HG03108 (cell line): ENCODE data around the gene LAGE3.
A peak's percentile ranks its signal among the peaks of the same experiment; 100 is the strongest.

ENCODE experiments used
- ATAC-seq: cut with Tn5 transposase; IDR thresholded peaks from one replicate; pipeline ENCODE4 v1.9.1; 2021; ENCODE audit warnings: moderate library complexity; ENCODE audit not compliant: unreplicated experiment

Gene LAGE3, protein sequence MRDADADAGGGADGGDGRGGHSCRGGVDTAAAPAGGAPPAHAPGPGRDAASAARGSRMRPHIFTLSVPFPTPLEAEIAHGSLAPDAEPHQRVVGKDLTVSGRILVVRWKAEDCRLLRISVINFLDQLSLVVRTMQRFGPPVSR

DNA sequence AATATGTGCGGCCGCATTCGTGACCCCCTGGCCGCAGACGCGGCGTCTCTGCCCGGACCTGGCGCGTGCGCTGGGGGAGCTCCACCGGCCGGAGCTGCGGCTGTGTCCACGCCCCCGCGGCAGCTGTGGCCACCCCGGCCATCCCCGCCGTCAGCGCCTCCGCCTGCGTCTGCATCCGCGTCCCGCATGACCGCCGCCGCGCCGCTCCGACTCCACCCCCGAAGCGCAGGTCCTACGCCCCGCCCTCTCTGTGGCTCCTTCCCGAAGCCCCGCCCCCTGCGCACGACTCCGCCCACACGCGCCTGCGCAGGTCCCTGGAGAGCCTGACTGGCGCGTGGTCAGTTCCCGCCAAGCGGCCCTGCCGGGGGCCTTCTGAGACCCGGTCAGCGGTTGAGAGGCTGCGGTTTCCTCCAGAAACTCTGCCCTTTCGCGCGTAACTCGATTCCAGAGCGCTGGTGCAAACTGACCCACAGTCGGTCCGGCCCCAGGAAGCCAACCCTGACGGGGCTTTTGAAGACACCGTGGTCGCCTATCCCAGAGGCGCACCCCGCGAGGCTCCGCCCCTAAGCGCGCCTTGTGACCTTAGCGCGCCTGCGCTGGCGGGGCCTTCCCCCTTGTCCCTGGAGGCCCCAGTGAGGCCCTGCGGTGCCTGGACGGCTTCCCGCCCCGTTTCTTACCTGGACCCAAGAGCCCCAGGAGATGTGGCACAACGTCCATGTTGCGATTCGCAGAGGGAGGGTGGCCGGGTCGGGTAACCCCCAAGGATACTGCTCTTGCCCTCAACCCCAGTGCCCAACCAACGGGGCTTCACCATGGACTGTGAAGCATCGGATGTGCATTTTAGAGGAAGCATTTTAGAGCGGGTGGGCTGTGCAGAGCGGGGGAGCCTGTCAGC lies at the start of gene LAGE3:
Gene LAGE3 (minus strand): TSS at position 554 of the 895 bp plus-strand sequence. CDS start 366 bp downstream, at position 188.
- ATAC-seq = peak; percentile 86

DNA sequence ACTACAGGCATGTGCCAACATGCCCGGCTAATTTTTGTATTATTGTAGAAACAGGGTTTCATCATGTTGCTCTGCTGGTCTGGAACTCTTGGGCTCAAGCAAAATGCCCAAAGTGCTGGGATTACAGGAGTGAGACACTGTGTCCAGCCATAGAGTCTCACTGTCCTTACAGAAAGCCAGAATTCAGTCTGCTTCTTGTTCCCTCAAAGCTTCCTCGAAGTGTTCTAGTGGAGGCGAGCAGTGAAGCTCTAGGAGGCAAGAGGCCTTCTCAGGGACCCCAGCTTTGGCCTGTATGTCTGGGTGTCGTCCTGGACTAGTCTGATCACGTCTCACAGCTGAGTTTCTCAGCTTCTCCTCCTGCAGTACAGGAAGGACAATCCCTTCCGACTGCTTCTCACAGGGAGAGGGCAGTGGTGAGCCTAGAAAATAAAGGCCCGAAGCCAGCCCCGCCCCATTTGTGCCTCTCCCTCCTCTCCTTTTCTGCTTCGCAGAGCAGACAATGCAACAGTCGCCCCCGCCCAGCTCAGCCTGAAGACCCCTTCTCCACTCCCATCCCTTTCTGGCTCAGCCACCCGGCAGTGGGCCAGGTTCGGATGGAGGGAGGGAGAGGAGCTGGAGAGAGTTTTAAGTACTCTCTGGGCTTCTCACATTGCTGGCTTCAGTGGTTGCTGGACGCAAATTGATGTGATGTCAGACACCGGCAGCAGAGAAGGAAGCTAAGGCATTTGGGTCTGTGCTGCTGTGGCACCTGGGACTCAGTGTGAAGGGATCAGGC lies 48.0 kb upstream of the LAGE3 start:
- peak; percentile 85 for ATAC-seq

DNA sequence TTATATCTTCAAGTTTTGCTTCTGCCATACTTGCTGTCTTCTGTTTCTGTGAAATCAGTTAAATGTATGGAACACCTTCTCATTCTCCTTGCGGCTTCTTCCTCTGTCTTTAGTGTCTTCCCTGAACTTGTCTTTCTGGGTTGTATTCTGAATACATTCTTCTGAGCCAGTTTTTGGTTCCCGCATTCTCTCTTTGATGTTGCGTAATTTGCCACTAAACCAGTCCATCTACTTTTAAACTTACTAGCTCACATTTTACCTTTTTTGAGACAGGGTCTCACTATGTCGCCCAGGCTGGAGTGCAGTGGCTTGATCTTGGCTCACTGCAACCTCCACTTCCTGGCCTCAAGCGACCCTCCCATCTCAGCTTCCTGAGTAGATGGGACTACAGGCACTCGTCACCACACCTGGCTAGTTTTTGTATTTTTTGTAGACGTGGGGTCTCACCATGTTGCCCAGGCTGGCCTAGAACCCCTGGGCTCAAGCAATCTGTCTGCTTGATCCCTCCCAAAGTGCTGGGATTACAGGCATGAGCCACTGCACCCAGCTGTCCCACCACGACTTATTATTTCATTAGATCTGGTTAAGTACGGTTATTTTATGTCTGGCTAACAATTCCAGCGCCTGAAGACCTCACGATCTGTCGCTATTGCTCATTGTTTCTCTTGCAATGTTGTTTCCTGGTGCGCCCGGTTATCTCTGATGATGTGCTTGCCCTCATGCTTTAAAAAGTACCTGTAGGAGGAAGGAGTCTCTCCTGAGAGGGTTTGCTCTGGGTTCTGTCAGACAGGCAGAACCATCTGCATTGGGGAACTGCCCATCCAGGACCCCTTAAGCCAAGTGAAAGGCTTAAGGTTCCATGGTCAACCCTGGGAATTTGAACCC lies 46.8 kb upstream of the LAGE3 start:
- no peak for ATAC-seq

DNA sequence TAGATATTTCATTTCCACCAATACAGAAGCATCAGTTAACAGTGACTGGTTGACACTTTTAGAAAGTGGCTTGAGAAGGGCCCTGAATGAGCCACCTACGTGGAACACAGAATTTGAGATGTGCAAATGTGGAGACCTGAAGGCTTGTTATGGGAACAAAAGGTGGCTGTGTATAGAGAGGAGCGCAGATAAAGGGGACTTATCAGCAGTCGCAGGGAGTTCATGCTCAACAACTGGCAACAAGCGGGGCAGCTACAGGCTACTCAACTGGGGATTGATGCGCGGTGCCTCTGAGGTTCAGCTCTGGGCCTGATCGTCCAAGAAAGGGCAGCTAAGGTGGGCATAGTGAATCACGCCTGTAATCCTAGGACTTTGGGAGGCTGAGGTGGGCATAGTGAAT lies 40.3 kb upstream of the LAGE3 start:
- ATAC-seq = no peak

DNA sequence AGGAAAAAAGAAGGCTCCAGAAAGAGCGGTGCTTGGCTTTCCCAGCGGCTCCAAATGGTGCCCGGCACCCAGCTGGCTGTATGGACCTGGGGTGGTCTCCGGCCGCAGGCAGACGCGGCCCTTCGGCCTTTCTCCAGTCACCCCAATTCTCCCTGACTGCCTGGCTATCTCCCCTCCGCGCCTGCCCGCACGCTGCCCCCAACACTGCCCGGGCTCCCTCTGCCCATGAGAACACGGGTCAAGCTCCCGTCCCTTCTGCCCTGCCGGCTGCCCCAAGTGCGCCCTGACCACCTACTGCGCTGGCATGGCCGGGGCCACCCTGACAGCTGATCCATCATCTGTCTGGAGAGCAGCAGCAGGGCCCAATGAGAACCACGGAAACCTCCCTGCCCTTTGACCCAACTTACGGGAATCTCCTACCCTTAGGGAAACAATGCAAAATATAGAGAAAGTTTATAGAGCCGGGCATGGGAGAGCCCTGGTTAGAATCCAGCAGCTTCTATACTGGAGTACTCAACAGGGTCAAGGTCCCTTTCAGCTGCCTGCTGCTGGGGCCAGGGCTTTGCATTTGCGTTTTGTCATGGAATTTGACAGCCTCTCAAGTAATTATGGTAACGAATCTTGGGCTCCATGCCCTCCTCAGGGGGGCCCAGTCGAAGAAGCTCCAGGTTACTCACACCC lies 38.2 kb upstream of the LAGE3 start:
- no peak for ATAC-seq

DNA sequence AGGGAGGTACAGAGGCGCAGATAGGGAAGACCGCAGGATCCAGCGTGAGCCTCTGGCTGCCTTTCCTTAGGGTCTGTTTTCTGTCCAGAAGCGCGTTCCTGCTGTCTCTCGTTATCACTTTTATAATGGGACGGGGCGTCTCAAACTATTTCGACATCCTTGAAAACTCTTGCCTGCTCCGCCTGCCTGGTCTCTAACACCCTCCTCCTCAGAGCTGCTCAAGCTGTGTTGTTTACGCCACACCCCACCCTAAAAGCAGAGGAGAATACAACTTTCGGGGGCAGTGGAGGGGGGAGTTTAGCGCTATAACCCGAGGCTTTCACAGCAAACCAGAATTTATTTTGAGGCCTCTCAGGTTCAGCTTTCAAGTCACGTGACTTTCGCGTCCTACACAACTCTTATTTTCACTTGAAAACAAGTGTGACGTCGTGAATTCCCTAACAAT lies 37.6 kb upstream of the LAGE3 start:
- no peak for ATAC-seq

DNA sequence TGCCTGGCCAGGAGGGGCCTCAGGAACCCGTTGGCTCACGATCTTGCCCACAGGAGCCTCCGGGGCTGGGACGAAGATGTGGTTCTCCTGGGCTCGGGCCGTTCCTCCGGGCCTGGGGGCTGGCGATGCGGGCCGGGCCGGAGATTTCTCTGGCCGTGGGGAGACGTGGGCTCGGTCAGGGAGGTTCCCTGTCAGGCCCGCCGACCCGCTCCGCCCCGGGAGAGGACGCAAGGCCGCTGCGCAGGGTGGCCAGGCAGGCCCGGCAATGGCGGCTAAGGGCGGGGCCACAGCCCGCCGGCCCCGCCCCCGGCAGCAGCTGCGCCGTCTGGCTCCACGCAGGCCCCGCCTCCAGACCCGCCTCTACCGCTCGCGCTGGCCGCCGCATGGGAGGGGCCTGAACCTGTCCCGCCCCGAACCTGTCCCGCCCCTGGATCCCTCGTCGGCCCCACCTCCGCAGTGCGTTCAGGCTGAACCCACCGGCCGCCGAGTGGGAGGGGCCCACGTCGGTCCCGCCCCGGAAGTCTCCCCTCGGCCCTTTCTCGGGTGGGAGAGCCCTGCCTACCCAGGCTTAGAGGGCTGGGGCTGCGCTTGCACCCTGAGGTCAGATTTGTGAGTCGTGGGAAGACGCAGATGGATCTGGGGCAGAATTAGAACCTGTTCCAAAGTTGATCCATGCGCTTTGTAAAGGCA lies 37.0 kb upstream of the LAGE3 start, which contains the start of gene FAM3A:
Gene FAM3A (minus strand): TSS at position 267 of the 690 bp plus-strand sequence. CDS start 460 bp downstream, outside the sequence.
- peak; percentile 92 for ATAC-seq

DNA sequence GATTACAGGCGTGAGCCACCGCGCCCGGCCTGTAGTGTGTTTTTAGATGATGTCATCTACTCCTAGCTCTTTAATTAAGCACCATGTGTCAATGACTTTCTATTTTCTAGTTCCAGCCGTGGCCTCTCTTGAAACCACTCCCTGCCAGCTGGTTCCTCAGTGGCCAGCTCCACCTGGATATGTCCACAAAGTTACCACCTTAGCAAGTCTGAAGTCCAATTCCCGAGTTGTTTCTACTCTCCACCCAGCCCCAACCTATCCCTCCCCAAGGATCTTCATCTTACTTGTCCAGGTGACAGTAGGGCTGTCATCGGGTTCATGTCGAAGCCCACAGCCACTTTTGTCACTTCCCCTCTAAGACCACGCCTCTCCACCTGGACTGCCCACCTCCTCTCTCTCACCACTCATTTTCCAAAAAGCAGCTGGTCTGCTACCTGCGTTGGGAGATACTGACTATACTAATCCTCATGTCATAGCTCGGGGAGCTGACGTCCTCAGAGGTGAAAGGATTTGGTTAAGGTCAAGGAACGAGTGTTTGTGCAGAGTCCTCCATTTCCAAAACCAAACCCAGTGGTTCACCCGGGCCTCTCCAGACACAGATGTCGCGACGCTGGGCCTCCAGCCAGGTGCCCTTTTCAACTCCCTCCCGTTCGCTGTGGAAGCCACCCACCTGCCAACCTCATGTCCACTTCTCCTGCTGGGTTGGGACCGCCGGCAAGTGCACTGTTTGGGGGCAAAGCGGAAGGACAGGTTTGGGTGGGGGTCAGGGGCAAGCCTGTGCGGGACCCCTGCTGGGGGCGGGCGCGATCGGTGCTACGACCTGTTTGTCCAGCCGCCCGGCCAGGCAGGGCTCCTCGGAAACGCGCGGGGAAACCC lies 36.2 kb upstream of the LAGE3 start:
- ATAC-seq = no peak

DNA sequence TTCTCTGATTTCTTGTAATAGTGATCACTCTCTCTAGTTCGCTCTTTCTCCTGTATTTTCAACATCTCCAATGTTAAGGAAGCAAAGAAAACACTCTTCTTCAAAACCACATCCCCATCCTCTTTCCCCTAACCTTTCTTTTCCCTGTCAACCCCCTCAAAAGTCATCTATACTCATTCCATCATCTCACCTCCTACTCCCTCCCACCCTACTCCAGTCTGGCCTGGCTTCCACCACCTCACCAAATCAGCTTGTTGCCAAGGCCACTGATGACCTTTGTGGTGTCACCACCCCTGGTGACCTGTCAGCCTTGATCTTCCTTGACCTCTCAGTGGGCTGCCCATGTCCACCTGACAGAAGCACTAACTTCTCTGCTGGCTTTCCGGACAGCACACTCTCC lies 34.6 kb upstream of the LAGE3 start:
- no peak for ATAC-seq

DNA sequence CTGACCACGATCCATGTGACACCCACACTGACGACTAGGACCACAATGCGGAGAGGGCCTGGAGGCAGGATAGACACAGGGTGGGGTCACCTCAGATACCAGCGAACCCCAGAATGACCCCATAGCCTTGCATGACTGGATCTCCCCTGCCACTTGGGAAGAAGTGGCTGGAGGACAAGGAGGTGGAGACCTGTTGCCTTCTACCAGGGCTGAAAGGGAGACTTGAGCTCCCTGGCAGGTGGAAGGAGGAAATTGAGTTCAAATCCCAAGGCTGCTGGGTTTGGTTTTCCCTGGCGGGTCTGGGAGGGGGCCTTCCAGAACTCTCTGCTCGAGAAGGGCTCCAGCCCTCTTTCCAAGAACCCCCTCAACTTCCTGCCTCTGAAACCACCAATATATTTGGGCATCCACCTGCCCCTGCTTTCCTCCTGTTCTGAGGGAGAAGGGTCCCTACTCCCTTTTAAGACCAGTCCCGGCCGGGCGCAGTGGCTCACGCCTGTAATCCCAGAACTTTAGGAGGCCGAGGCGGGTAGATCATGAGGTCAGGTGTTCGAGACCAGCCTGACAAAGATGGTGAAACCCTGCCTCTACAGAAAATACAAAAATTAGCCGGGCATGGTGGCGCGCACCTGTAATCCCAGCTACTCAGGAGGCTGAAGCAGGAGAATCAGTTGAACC lies 33.9 kb upstream of the LAGE3 start:
- ATAC-seq = no peak

DNA sequence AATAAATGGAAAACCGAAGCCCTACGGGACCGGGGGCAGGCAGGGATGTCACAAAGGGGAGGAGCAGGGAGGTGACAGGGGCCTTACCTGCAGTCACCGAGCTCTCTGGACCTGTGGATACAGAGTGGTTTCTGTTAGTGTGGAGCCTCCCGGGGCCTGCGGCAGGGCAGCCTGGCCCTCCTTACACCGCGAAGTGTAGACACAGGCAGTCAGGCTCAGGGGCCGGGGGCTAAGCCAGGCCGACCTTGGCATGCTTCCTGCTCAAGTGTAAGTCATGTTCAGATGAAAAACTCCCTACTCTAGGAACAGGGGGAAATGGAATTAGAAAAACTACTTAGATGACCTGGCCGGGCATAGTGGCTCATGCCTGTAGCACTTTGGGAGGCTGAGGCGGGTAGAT lies 32.7 kb upstream of the LAGE3 start:
- no peak for ATAC-seq

DNA sequence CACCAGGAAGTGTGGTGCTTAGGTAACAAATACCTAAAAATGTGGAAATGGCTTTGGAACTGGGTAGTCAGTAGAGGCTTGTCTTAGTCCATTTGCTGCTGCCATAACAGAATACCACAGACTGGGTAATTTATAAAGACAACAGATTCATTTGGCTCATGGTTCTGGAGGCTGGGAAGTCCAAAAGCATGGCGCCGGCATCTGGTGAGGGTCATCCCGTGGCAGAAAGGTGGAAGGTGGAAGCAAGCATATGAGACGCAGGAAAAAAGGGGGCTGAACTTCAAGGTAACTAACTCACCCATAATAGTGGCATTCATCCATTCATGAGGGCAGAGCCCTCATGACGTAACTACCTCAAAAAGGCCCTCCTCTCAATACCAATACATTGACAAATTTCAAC lies 30.4 kb upstream of the LAGE3 start:
- ATAC-seq = no peak

DNA sequence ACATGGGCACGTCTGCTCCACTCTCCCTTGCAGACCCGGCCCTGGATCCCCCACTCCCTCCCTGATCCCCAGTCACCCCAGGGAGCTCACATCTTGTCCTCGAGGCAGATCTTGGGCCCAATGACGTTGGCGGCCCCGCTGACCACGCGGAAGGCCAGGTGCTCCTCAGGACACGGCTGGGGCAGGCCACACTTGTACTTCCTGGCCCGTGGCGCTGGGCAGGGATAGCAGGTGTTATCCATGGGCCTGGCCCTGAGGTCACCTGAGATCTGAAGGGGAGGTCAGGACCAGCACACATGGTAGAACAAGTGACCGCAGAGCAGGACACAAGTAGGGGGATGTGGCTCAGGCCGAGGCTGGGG lies 29.3 kb upstream of the LAGE3 start:
- ATAC-seq = no peak

DNA sequence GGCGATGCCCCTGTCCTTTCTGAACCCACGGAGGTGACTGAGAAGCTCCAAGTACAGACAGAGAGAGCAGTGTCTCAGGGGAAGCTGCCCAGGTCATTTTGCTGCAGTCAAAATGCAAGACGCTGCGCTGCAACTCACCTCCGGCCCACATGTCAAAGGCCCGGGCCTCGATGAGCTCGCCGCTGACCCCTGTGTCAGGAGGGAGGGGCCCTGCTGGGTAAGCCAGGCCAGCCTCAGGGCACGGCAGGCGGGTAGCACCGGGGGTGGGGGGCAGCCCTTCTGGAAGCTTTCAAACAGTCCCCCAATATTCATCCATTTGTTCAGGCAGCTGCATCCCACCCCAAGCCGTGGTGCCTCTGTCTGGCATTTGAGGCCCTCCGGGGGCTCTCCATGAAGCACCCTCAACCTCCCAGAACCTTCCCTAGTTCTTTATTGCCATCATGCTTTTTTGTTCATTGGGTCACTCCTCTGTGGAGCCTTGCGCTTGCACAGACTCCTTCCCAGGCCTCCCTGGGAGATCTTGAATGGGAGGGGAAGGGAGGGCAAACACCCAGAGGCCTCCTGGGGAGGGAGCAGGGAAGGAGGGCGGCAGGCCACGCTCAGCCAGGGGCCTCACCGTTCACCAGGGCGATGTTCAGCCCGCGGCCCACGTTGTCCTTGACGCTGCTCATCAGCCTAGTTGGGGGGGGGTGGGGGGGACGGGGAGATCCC lies 28.7 kb upstream of the LAGE3 start:
- ATAC-seq = no peak

DNA sequence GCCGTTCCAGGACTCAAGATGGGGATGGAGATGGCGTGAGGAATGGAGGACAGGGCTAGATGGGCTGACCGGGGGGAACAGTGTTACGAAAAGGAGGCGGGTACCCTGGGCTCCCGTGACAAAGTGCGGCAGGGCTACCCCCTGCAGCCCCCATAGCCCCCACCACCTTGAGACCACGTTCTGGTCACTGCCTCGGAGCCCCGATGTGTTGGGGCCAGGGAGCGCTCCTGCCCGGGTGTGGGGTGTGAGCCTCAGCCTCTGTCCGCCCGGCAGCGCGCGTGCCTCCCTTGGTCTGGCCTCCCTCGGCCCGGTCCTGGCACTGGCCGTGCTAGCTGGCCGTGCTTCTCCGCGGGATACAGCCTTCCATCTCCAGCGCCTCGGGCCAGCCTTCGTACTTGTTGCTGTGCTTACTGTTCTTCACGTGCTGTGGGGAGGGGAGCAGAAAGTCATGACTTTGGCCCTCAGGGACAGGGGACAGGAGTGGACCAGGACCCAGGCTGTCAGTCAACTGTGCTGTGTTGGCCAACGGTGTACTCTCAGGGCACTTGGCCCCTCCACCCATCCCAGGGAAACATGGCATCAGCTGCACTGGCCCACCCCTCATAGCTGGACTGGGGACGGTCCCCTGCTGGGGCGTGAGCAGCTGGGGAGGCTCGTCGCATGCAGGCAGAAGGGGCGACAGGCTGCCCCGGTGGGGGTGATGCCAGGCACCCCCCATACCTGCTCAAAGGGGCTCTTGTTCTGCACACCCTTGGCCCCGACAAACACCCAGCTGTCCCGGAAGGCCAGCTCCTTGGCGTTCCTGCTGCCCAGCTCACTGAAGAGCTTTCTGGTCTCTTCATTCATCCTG lies 27.6 kb upstream of the LAGE3 start:
- no peak for ATAC-seq

DNA sequence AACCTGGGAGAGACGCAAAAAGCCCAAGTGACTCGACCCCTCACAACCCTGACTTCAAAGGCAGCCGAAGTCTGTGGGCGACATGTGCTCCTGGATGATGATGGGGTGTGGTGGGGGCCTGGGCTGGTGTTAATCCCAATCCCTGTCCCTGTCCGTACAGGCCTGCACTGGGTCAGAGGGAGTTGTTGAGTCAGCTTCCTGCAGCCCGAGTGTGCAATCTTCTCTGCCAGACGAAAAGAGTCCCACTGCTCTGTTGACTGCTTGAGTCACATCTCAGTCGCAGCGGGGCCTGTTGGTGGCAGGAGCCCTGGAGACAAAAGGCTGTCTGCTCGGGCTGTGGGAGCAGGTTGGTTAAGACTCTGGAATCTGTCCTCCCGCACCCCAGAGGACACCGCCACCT lies 26.7 kb upstream of the LAGE3 start:
- no peak for ATAC-seq
